ENCODE results near the gene PARD3B.

DNA sequence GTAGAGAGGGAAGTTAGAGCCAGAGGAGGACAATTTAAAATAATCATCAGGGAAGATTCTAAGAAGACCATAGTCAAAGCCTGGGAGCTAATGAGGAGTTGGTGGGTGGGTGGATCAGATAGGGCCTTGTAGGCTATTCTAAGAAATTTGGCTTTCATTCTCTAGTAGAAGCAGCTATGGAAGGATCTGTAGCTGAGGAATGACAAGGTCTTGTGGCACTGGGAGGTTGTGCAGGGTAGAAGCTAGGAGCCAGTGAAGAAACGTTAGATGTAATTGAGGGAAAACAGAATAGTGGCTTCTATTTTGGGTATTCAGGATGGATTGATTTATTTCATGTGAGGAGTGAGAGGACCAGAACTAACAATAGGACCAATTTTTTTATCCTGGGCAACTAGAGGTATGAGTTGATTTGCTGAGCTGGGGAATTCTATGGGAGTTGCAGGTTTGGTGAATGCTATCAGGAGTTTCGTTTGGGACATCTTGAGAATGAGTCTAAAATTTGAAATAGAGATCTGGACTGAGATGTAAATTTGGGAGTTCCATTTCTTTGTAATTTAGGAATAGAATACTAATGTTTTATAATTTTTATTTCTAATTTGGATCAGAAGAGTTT lies 371.9 kb downstream of the PARD3B start:
- TF ChIP-seq, protein P1, sequence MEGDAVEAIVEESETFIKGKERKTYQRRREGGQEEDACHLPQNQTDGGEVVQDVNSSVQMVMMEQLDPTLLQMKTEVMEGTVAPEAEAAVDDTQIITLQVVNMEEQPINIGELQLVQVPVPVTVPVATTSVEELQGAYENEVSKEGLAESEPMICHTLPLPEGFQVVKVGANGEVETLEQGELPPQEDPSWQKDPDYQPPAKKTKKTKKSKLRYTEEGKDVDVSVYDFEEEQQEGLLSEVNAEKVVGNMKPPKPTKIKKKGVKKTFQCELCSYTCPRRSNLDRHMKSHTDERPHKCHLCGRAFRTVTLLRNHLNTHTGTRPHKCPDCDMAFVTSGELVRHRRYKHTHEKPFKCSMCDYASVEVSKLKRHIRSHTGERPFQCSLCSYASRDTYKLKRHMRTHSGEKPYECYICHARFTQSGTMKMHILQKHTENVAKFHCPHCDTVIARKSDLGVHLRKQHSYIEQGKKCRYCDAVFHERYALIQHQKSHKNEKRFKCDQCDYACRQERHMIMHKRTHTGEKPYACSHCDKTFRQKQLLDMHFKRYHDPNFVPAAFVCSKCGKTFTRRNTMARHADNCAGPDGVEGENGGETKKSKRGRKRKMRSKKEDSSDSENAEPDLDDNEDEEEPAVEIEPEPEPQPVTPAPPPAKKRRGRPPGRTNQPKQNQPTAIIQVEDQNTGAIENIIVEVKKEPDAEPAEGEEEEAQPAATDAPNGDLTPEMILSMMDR (IDR thresholded peaks at IDR 0.05; ENCODE audit: insufficient read depth, low read length, poor library complexity, severe bottlenecking), result no peak
- no peak for TF ChIP-seq EZH2phosphoT487 (conservative IDR thresholded peaks at IDR 0.05; ENCODE audit: low read length)

Measured in SU-DHL-6 (cell line).